ENCODE data around the gene NUDT22. TPM values are rescaled to one million over a fixed set of nuclear protein-coding genes. Genes with fewer than 3 reads are reported as not detected.
A peak's percentile ranks its signal among the peaks of the same experiment; 100 is the strongest.

The NUDT22 gene
- total RNA-seq, 2 experiments from 2014 or later: 83.8 to 84.1 TPM

- peak overlapping the region; percentile 49 for H3K27ac Mint-ChIP-seq
- CTCF ChIA-PET: interaction anchor here (1.2 to 2.3 kb wide), 3 partner anchors 8 to 52 kb away, joined by 3 to 7 read pairs (median 4); no protein-coding TSS in a partner anchor
- ATAC-seq: no peak
Measured at GRCh38 chr11:64259533-64260067, 33.5 kb downstream of the NUDT22 start.

GRCh38 chr11:64260147-64260708, 34.2 kb downstream of the NUDT22 start:
- H3K36me3 Mint-ChIP-seq: peaks cover 16% of the 10 kb centered on the region
- H3K9me3 Mint-ChIP-seq (ENCODE audit: low read depth): no peaks in the 10 kb centered on the region
- peaks cover 11% of the 10 kb centered on the region for H3K4me1 Mint-ChIP-seq
- no peaks in the 10 kb centered on the region for H3K27me3 Mint-ChIP-seq
- H3K27ac Mint-ChIP-seq: peak overlapping the region; percentile 13
- CTCF ChIA-PET: interaction anchor here (1.3 to 2.3 kb wide), 2 partner anchors 8 to 10 kb away, joined by 4 to 7 read pairs; no protein-coding TSS in a partner anchor
- DNase-seq: no peak
- ATAC-seq: peak; percentile 18
- no peak overlapping the region for H3K4me3 Mint-ChIP-seq

More at GRCh38 chr11:64259533-64260067, 33.5 kb downstream of the NUDT22 start:
- Mint-ChIP-seq H3K36me3 (peaks cover 17% of the 10 kb centered on the region), H3K4me1 (peaks cover 11% of the 10 kb centered on the region), H3K4me3 (no peak overlapping the region), H3K27me3 (no peaks in the 10 kb centered on the region), H3K9me3 (ENCODE audit: low read depth) (no peaks in the 10 kb centered on the region)
- no peak for DNase-seq

- ATAC-seq (no peak), DNase-seq (no peak)
- H3K9me3 Mint-ChIP-seq (ENCODE audit: low read depth): no peaks in the 10 kb centered on the region
- H3K27me3 Mint-ChIP-seq: no peaks in the 10 kb centered on the region
- peaks cover 11% of the 10 kb centered on the region for H3K4me1 Mint-ChIP-seq
- H3K27ac Mint-ChIP-seq: no peak overlapping the region
- H3K36me3 Mint-ChIP-seq: peaks cover 14% of the 10 kb centered on the region
- H3K4me3 Mint-ChIP-seq: no peak overlapping the region
- CTCF ChIA-PET: interaction anchor here (0.7 to 2.3 kb wide), 3 partner anchors 11 to 17 kb away, joined by 3 to 7 read pairs (median 3); partner anchors contain the start of gene PLCB3
Measured at GRCh38 chr11:64261556-64262080, 35.5 kb downstream of the NUDT22 start.

GRCh38 chr11:64262271-64263002, 36.4 kb downstream of the NUDT22 start:
- no peak overlapping the region for H3K4me3 Mint-ChIP-seq
- ATAC-seq (no peak), DNase-seq (no peak)
- CTCF ChIA-PET: interaction anchor here (0.7 to 3.6 kb wide), 3 partner anchors 11 to 18 kb away, joined by 3 to 28 read pairs (median 3); partner anchors contain the start of gene PLCB3
- peaks cover 13% of the 10 kb centered on the region for H3K4me1 Mint-ChIP-seq
- no peaks in the 10 kb centered on the region for H3K27me3 Mint-ChIP-seq
- H3K9me3 Mint-ChIP-seq (ENCODE audit: low read depth): no peaks in the 10 kb centered on the region
- H3K36me3 Mint-ChIP-seq: peaks cover 14% of the 10 kb centered on the region
- H3K27ac Mint-ChIP-seq: no peak overlapping the region

- ATAC-seq (no peak), DNase-seq (no peak)
- Mint-ChIP-seq H3K4me1 (peaks cover 21% of the 10 kb centered on the region), H3K36me3 (peaks cover 12% of the 10 kb centered on the region), H3K9me3 (ENCODE audit: low read depth) (no peaks in the 10 kb centered on the region), H3K27me3 (no peaks in the 10 kb centered on the region), H3K4me3 (no peak overlapping the region), H3K27ac (no peak overlapping the region)
- CTCF ChIA-PET: interaction anchor here (2.1 to 3.6 kb wide), 2 partner anchors 12 to 38 kb away, joined by 9 to 28 read pairs; partner anchors contain the start of genes CATSPERZ and PLCB3
Measured at GRCh38 chr11:64263021-64263946, 37.2 kb downstream of the NUDT22 start.

GRCh38 chr11:64263947-64264317, 37.9 kb downstream of the NUDT22 start:
- Mint-ChIP-seq H3K27me3 (no peaks in the 10 kb centered on the region), H3K9me3 (ENCODE audit: low read depth) (no peaks in the 10 kb centered on the region), H3K27ac (no peak overlapping the region), H3K4me3 (no peak overlapping the region), H3K36me3 (peaks cover 14% of the 10 kb centered on the region), H3K4me1 (peaks cover 27% of the 10 kb centered on the region)
- ATAC-seq: no peak
- CTCF ChIA-PET: interaction anchor here (2.1 to 3.6 kb wide), 2 partner anchors 12 to 37 kb away, joined by 9 to 28 read pairs; partner anchors contain the start of genes CATSPERZ and PLCB3
- DNase-seq: no peak

- Mint-ChIP-seq H3K4me1 (peaks cover 25% of the 10 kb centered on the region), H3K27ac (no peak overlapping the region), H3K27me3 (no peaks in the 10 kb centered on the region), H3K4me3 (no peak overlapping the region), H3K36me3 (peaks cover 12% of the 10 kb centered on the region), H3K9me3 (ENCODE audit: low read depth) (no peaks in the 10 kb centered on the region)
- ATAC-seq: no peak
- no peak for DNase-seq
- CTCF ChIA-PET: interaction anchor here (2.1 to 3.6 kb wide), 2 partner anchors 13 to 36 kb away, joined by 9 to 28 read pairs; partner anchors contain the start of genes CATSPERZ and PLCB3
Measured at GRCh38 chr11:64264371-64264852, 38.3 kb downstream of the NUDT22 start.

GRCh38 chr11:64265176-64266160, 39.4 kb downstream of the NUDT22 start:
- Mint-ChIP-seq H3K4me1 (peaks cover 25% of the 10 kb centered on the region), H3K9me3 (ENCODE audit: low read depth) (no peaks in the 10 kb centered on the region), H3K36me3 (peaks cover 9% of the 10 kb centered on the region), H3K27me3 (no peaks in the 10 kb centered on the region), H3K27ac (no peak overlapping the region), H3K4me3 (no peak overlapping the region)
- ATAC-seq: no peak
- DNase-seq: no peak
- CTCF ChIA-PET: interaction anchor here (0.8 to 3.6 kb wide), 5 partner anchors 11 to 39 kb away, joined by 3 to 28 read pairs (median 5); partner anchors contain the start of genes CATSPERZ, ESRRA and PLCB3

- no peak overlapping the region for H3K27ac Mint-ChIP-seq
- no peaks in the 10 kb centered on the region for H3K9me3 Mint-ChIP-seq (ENCODE audit: low read depth)
Measured at GRCh38 chr11:64266339-64266738, 40.3 kb downstream of the NUDT22 start.

GRCh38 chr11:64267207-64267945, 41.3 kb downstream of the NUDT22 start:
- no peaks in the 10 kb centered on the region for H3K9me3 Mint-ChIP-seq (ENCODE audit: low read depth)
- peaks cover 6% of the 10 kb centered on the region for H3K36me3 Mint-ChIP-seq
- CTCF ChIA-PET: interaction anchor here (0.7 to 6.1 kb wide), 10 partner anchors 13 to 63 kb away, joined by 3 to 104 read pairs (median 7); partner anchors contain the start of genes BAD, CATSPERZ, ESRRA and FERMT3
- H3K27ac Mint-ChIP-seq: peak overlapping the region; percentile 96
- peaks cover 31% of the 10 kb centered on the region for H3K4me1 Mint-ChIP-seq
- no peak for ATAC-seq
- no peaks in the 10 kb centered on the region for H3K27me3 Mint-ChIP-seq
- DNase-seq: no peak
- no peak overlapping the region for H3K4me3 Mint-ChIP-seq

More at GRCh38 chr11:64266339-64266738, 40.3 kb downstream of the NUDT22 start:
- no peak for DNase-seq
- CTCF ChIA-PET: interaction anchor here (0.8 to 6.1 kb wide), 3 partner anchors 12 to 39 kb away, joined by 3 to 68 read pairs (median 5); partner anchors contain the start of genes ESRRA and PLCB3
- no peak overlapping the region for H3K4me3 Mint-ChIP-seq
- ATAC-seq: no peak
- H3K36me3 Mint-ChIP-seq: peaks cover 9% of the 10 kb centered on the region
- H3K27me3 Mint-ChIP-seq: no peaks in the 10 kb centered on the region
- peaks cover 25% of the 10 kb centered on the region for H3K4me1 Mint-ChIP-seq
